Spleen (tissue), 7 donors: ENCODE measurements around the gene HOMER3.

ENCODE experiments used
- POLR2A ChIP-seq, 3 donors: fragments of 450-650 bp; IDR thresholded peaks; one replicate each; pipeline ENCODE4 v1.5.1; 2017; ENCODE audit warnings: antibody characterized with exemption in 3 of 3, mild to moderate bottlenecking in 1 of 3
- POLR2AphosphoS5 ChIP-seq, 3 donors: sonication (generic); formaldehyde crosslinking; IDR thresholded peaks; one replicate each; pipeline ENCODE4 v1.5.1; 2017; ENCODE audit warnings: antibody characterized with exemption in 3 of 3
- TF ChIP-seq, protein P1 (sequence below), 11 experiments: fragments of 200-600 bp in 7 of 11; fragments of 450-650 bp in 4 of 11; sonication (generic) in 4 of 11; IDR thresholded peaks in 8 of 11; conservative IDR thresholded peaks in 3 of 11; 1 replicate in 7 of 11; 2 replicates in 4 of 11; pipeline versions ENCODE4 v1.4.0 to v1.8.0; 2016 to 2021; ENCODE audit warnings: antibody characterized with exemption in 11 of 11, inconsistent platforms in 4 of 11, mild to moderate bottlenecking in 1 of 11
- donor health status: DM: no; HTN: no; CAD: no; lungs with moderate emphysema.
- donor health status: DM: no; HTN: no; CAD: no.
- donor health status: DM: no; HTN: no; CAD: no.

DNA sequence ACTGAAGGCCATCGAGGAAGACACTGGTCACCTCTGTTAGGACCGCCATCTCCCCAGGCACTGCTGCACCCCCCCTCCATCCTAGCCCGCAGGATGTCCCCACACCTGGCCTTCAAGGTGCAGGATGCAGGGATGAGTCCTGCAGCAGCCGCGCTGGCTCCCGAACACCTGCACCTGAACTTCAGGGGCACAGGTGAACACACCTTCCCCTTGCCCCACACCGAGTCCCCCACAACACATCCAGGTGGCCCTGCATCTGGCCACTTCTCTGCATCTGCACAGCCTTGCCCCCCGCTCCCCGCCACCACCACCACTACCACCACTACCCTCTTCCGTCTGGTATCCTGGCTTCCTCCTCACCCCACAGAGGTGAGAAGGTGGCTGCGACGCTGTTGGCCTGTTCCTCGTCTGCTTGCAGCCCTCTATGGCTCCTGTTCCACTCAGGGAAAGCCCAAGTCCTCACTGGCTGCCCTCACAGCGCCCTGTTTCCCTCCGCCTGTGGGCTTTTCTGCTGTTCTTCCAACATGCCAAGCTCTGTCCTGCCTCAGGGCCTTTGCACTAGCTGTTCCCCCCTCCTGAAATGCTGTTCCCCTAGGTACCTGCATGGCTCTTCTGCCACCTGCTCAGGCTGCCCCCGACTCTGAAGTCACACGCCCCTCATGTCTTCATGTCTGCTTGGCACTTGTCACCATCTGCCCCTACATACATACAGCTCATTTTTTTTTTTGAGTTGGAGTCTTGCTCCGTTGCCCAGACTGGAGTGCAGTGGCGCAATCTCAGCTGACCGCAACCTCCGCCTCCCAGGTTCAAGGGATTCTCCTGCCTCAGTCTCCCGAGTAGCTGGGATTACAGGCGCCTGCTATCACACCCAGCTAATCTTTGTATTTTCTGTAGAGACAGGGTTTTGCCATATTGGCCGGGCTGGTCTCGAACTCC, 43.7 kb downstream of the HOMER3 start:
- no peak for TF ChIP-seq POLR2A (IDR thresholded peaks at IDR 0.05)
- TF ChIP-seq, protein P1, sequence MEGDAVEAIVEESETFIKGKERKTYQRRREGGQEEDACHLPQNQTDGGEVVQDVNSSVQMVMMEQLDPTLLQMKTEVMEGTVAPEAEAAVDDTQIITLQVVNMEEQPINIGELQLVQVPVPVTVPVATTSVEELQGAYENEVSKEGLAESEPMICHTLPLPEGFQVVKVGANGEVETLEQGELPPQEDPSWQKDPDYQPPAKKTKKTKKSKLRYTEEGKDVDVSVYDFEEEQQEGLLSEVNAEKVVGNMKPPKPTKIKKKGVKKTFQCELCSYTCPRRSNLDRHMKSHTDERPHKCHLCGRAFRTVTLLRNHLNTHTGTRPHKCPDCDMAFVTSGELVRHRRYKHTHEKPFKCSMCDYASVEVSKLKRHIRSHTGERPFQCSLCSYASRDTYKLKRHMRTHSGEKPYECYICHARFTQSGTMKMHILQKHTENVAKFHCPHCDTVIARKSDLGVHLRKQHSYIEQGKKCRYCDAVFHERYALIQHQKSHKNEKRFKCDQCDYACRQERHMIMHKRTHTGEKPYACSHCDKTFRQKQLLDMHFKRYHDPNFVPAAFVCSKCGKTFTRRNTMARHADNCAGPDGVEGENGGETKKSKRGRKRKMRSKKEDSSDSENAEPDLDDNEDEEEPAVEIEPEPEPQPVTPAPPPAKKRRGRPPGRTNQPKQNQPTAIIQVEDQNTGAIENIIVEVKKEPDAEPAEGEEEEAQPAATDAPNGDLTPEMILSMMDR (IDR thresholded peaks at IDR 0.05 in 8 of 11, conservative IDR thresholded peaks at IDR 0.05 in 3 of 11) = no peak
- TF ChIP-seq POLR2AphosphoS5 (IDR thresholded peaks at IDR 0.05) = no peak
